ENCODE data around the gene LZTR1.
"Not testable (repeated sequence)": the region's sequence is repeated elsewhere in the genome, so short reads cannot be mapped to it uniquely, and the experiment has no call there.

The LZTR1 gene

GRCh38 chr22:21042978-21043859 lies 61.1 kb downstream of the LZTR1 start:
- DNase-seq, result no peak

DNA sequence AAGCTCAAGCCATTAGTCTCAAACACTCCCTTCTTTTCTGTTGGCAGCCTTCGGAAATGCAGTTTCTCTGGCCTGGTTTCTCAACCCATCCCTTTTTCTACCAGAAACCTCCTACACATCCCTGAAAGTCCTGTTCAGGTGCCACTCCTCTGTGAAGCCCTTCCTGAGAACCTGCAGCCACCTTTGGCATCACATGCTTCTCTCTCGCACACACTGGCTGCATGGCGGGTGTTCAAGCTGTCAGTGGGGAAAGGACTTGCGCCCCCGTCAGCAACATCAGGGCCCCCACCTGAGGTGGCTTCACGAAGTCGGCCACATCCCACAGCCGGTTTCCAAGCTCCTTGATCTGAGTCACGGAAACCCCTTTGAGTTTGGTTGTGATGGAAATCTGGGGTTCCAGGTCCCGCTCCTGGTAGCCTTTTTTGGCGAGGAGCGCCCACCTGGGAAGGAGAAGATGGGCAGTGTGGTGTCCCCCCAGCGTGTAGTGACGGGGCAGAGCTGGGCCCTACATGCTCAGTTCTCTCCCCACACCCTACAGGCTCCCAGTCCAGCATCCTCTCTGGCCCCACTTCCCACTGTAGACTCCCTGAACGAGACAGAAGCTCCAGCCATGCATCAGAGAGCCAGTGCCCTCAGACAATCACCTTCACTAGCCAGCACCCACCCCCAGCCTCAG lies 61.9 kb downstream of the LZTR1 start:
- no peak for DNase-seq

DNA sequence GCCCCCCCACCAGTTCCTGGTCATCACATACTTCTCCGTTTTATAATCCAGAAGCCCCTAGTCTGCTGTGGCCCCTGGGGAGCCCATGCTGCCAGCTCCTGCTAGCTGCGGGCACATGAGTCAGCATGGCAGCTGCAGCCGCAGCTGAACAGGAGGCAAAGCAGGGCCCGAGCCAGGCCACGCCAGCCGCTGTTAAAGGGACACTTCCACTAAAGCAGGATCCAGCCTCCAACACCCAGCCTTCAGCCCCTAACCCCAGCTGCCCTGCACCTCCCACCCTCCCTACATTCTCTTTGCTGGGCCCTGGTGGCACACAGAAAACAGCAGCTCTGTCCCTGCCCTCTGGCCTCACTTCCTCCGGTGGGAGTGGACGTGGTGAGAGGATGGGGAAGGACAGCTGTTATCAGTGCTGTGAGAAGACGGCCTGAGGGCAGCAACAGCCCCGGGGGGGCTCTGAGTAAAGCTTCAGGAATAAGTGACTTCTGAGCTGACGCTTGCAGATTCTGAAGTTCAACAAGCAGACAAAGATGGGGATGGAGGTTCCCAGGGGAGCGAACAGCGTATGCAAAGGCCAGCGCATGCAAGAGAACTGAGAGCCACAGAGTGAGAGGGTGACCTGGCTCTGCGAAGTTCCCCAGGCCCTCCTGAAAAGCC lies 63.0 kb downstream of the LZTR1 start:
- peak; percentile 45 for DNase-seq

DNA sequence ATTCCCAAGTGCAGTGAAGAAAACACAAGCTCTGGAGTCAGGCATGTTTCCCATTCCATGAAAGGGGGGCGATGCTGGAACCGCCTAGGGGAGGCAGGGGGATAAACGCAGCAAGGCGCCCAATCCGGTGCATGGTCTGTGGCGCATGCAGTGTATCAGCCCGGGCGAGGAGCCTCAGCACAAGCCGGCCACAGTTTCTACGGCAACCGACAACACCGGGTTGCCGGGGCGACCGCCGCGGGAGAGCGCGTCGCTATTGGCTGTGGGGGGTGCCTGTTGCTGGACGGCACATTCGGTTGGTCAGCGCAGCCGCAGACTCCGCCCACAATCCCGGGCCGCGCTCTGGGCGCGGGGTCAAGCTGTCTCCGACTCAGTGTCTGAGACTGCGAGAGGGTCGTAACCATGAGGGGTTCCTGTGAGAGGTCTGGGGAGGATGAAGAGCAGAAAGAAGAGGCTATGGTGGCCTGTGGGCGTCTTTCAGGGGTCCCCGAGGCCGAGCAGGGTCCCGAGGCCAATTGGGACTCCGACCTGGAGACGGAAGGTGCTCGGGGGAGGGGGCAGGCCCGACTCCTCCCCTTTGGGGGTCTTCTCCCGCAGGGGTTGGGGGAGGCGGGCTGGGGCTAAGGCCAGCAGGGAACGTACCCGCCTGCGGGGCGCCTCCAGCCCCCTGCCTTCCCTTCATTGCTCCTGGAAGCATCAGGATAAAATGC lies 63.6 kb downstream of the LZTR1 start, which contains the start of gene LRRC74B:
Gene LRRC74B (plus strand): TSS at position 362 of the 710 bp plus-strand sequence. CDS start 41 bp downstream, at position 403.
- peak; percentile 62 for DNase-seq

GRCh38 chr22:21047035-21047661 lies 65.1 kb downstream of the LZTR1 start:
- no peak for DNase-seq

DNA sequence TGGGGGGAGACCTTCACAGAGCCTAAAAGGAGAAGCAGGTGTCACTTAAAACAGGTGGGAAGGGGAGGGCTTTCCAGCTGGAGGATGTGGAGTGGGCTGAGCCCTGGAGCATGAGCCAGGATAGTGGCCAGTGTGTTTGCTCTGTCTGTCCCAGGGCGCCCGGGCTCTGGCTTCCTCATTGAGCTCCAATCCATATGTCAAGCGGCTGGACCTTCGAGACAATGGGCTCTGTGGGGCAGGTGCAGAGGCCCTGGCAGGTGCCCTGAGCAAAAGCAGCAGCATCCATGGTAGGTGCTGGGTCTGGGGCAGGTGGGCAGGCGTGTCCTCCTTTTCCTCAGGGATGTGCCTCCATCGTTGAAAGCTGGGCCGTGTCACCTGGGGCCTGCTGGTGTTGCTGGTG lies 65.6 kb downstream of the LZTR1 start:
- no peak for DNase-seq

- DNase-seq, result not testable (repeated sequence)
Observed at GRCh38 chr22:21048448-21048847, 66.4 kb downstream of the LZTR1 start.

All from DMS79 treated with DMSO at 0.1 percent for 48 hours (cell line).